GM18867 (cell line): Measurements from ENCODE around the gene RFC5.
"Not testable (repeated sequence)": the region's sequence is repeated elsewhere in the genome, so short reads cannot be mapped to it uniquely, and the experiment has no call there.

Source experiments
- ATAC-seq: cut with Tn5 transposase; IDR thresholded peaks from one replicate; pipeline ENCODE4 v1.9.1; 2021; ENCODE audit warnings: mild to moderate bottlenecking, moderate library complexity; ENCODE audit not compliant: unreplicated experiment

RFC5 gene

GRCh38 chr12:118015306-118015705 lies 1.2 kb upstream of the RFC5 start:
- no peak for ATAC-seq

- no peak for ATAC-seq
Measured at GRCh38 chr12:118015944-118016343, 559 bp upstream of the RFC5 start.

GRCh38 chr12:118017926-118018325 lies 1.4 kb downstream of the RFC5 start:
- ATAC-seq, result no peak

- no peak for ATAC-seq
Measured at GRCh38 chr12:118020036-118020435, 3.5 kb downstream of the RFC5 start.

GRCh38 chr12:118022097-118022727 lies 5.7 kb downstream of the RFC5 start:
- not testable (repeated sequence) for ATAC-seq

- ATAC-seq, result no peak
Measured at GRCh38 chr12:118022728-118023109, 6.2 kb downstream of the RFC5 start.

GRCh38 chr12:118023301-118023860 lies 6.9 kb downstream of the RFC5 start:
- ATAC-seq, result no peak

GRCh38 chr12:118025168-118025567 lies 8.7 kb downstream of the RFC5 start:
- no peak for ATAC-seq

- no peak for ATAC-seq
Measured at GRCh38 chr12:118029166-118029565, 12.7 kb downstream of the RFC5 start.

- no peak for ATAC-seq
Measured at GRCh38 chr12:118032188-118032587, 15.7 kb downstream of the RFC5 start.

- ATAC-seq, result no peak
Measured at GRCh38 chr12:118033323-118033722, 16.8 kb downstream of the RFC5 start.

GRCh38 chr12:118033902-118034301 lies 17.4 kb downstream of the RFC5 start:
- ATAC-seq, result no peak

- ATAC-seq, result no peak
Measured at GRCh38 chr12:118034429-118035189, 18.1 kb downstream of the RFC5 start.

GRCh38 chr12:118035190-118036041 lies 18.9 kb downstream of the RFC5 start:
- ATAC-seq, result peak; percentile 85

GRCh38 chr12:118036672-118037411 lies 20.3 kb downstream of the RFC5 start:
- no peak for ATAC-seq

- ATAC-seq, result no peak
Measured at GRCh38 chr12:118038137-118038536, 21.6 kb downstream of the RFC5 start.

GRCh38 chr12:118042091-118042490 lies 25.6 kb downstream of the RFC5 start:
- no peak for ATAC-seq

- ATAC-seq, result no peak
Measured at GRCh38 chr12:118044075-118044474, 27.6 kb downstream of the RFC5 start.

- no peak for ATAC-seq
Measured at GRCh38 chr12:118044577-118044976, 28.1 kb downstream of the RFC5 start.

- ATAC-seq, result no peak
Measured at GRCh38 chr12:118046430-118046829, 29.9 kb downstream of the RFC5 start.
